ENCODE measurements around the gene SRSF6.
A peak's percentile ranks its signal among the peaks of the same experiment; 100 is the strongest.
"Not testable (repeated sequence)": the region's sequence is repeated elsewhere in the genome, so short reads cannot be mapped to it uniquely, and the experiment has no call there.

The SRSF6 gene

GRCh38 chr20:43450841-43451799, 6.6 kb upstream of the SRSF6 start:
- DNase-seq, result no peak

- DNase-seq, result no peak
These were observed 5.1 kb upstream of the SRSF6 start for GRCh38 chr20:43452404-43453126.

GRCh38 chr20:43456252-43456651, 1.4 kb upstream of the SRSF6 start:
- DNase-seq, result not testable (repeated sequence)

- DNase-seq, result peak; percentile 57
These were observed 672 bp upstream of the SRSF6 start for GRCh38 chr20:43456809-43457639.

GRCh38 chr20:43458422-43458924, 777 bp downstream of the SRSF6 start:
- DNase-seq, result no peak

GRCh38 chr20:43459022-43459942, 1.6 kb downstream of the SRSF6 start:
- no peak for DNase-seq

GRCh38 chr20:43460172-43460829, 2.6 kb downstream of the SRSF6 start:
- no peak for DNase-seq

GRCh38 chr20:43460830-43461200, 3.1 kb downstream of the SRSF6 start:
- no peak for DNase-seq

GRCh38 chr20:43461894-43462659, 4.4 kb downstream of the SRSF6 start:
- no peak for DNase-seq

GRCh38 chr20:43462660-43463526, 5.2 kb downstream of the SRSF6 start:
- no peak for DNase-seq

GRCh38 chr20:43463527-43464218, 6.0 kb downstream of the SRSF6 start:
- no peak for DNase-seq

GRCh38 chr20:43464219-43464790, 6.6 kb downstream of the SRSF6 start:
- DNase-seq, result no peak

GRCh38 chr20:43465625-43465943, 7.9 kb downstream of the SRSF6 start:
- no peak for DNase-seq

- no peak for DNase-seq
These were observed 9.9 kb downstream of the SRSF6 start for GRCh38 chr20:43467589-43467988.

- no peak for DNase-seq
These were observed 15.1 kb downstream of the SRSF6 start for GRCh38 chr20:43472671-43473380.

- DNase-seq, result no peak
These were observed 15.6 kb downstream of the SRSF6 start for GRCh38 chr20:43473381-43473704.

- DNase-seq, result no peak
These were observed 19.5 kb downstream of the SRSF6 start for GRCh38 chr20:43477193-43477592.

GRCh38 chr20:43477619-43478018, 19.9 kb downstream of the SRSF6 start:
- DNase-seq, result no peak

Data from DMS79 (cell line).